B cell (primary cell): ENCODE measurements around the gene CCNYL1. TPM values are rescaled to one million over a fixed set of nuclear protein-coding genes. Genes with fewer than 3 reads are reported as not detected.

Source experiments
- ATAC-seq: fragments of 200-7000 bp; cut with Tn5 transposase; one replicate; pipeline ENCODE4 v1.10.0; 2021; ENCODE audit warnings: low read depth, mild to moderate bottlenecking, moderate number of reproducible peaks, moderate library complexity
- CTCF ChIA-PET: fragments of 350-600 bp; sonication (Branson Sonifier 250); formaldehyde crosslinking; loops from one replicate; lab custom pipeline; 2021; ENCODE audit warnings: antibody characterized with exemption, inconsistent platforms; lab: Charles Lee
- POLR2A ChIA-PET: fragments of 350-600 bp; sonication (Branson Sonifier 250); formaldehyde crosslinking; loops from one replicate; lab custom pipeline; 2021; ENCODE audit warnings: antibody characterized with exemption; lab: Charles Lee
- DNase-seq: peaks from one replicate; pipeline ENCODE4 v3.0.0; 2013
- H2AFZ ChIP-seq: 2 replicates; pipeline ENCODE4 v1.6.1; 2012; ENCODE audit warnings: mild to moderate bottlenecking, low read depth, low read length; ENCODE audit not compliant: insufficient read depth, poor library complexity, severe bottlenecking
- H3K27ac ChIP-seq, 2 donors: 1 replicate in 1 of 2; 2 replicates in 1 of 2; pipeline ENCODE4 v1.5.1; 2012 to 2013; ENCODE audit warnings: low read length in 2 of 2, mild to moderate bottlenecking in 2 of 2, moderate library complexity in 1 of 2
- H3K27me3 ChIP-seq, 4 experiments: fragments of 200-600 bp in 1 of 4; sonication (generic) in 1 of 4; replicated peaks in 1 of 4; 1 replicate in 2 of 4; 2 replicates in 2 of 4; pipeline versions ENCODE4 v1.6.1 to v1.7.0; 2013 to 2016; ENCODE audit warnings: low read length in 3 of 4, mild to moderate bottlenecking in 2 of 4, mixed read lengths in 1 of 4, moderate library complexity in 1 of 4; ENCODE audit not compliant: insufficient read depth in 4 of 4, control insufficient read depth in 3 of 4; ENCODE audit errors: control extremely low read depth in 1 of 4
- H3K36me3 ChIP-seq, 2 experiments: replicated peaks in 1 of 2; 1 replicate in 1 of 2; 2 replicates in 1 of 2; pipeline versions ENCODE4 v1.6.1 to v1.7.1; 2013; ENCODE audit warnings: low read length in 1 of 2; ENCODE audit not compliant: insufficient read depth in 2 of 2, control insufficient read depth in 1 of 2; ENCODE audit errors: control extremely low read depth in 1 of 2, extremely low read depth in 1 of 2
- H3K4me1 ChIP-seq, 2 donors: fragments of 200-600 bp in 1 of 2; sonication (generic) in 1 of 2; 1 replicate in 1 of 2; 2 replicates in 1 of 2; pipeline versions ENCODE4 v1.5.1 to v1.6.1; 2013 to 2017; ENCODE audit warnings: low read length in 2 of 2; ENCODE audit not compliant: control insufficient read depth in 2 of 2, insufficient read depth in 2 of 2
- H3K4me2 ChIP-seq: replicated peaks from 2 replicates; pipeline ENCODE3; 2012; ENCODE audit warnings: mild to moderate bottlenecking, low read depth, low read length; ENCODE audit not compliant: poor library complexity, severe bottlenecking
- H3K4me3 ChIP-seq, 5 experiments: fragments of 200-600 bp in 1 of 5; sonication (generic) in 1 of 5; 1 replicate in 3 of 5; 2 replicates in 2 of 5; pipeline versions ENCODE4 v1.5.1 to v1.7.0; 2011 to 2016; ENCODE audit warnings: low read length in 4 of 5, mild to moderate bottlenecking in 4 of 5, low read depth in 2 of 5, control low read depth in 1 of 5, moderate library complexity in 1 of 5; ENCODE audit not compliant: insufficient read depth in 1 of 5; ENCODE audit errors: control extremely low read depth in 1 of 5, extremely low read depth in 1 of 5
- H3K79me2 ChIP-seq: fragments of 200-600 bp; sonication (generic); one replicate; pipeline ENCODE4 v1.6.0; 2016; ENCODE audit warnings: low read length; ENCODE audit not compliant: control insufficient read depth, insufficient read depth
- H3K9ac ChIP-seq: fragments of 200-600 bp; sonication (generic); 2 replicates; pipeline ENCODE4 v1.6.1; 2017; ENCODE audit warnings: mild to moderate bottlenecking, low read length, moderate library complexity
- H3K9me3 ChIP-seq, 3 donors: one replicate each; pipeline versions ENCODE4 v1.6.1 to v1.7.1; 2013; ENCODE audit warnings: low read length in 2 of 3; ENCODE audit not compliant: control insufficient read depth in 2 of 3, insufficient read depth in 1 of 3; ENCODE audit errors: control extremely low read depth in 1 of 3
- H4K20me1 ChIP-seq: 2 replicates; pipeline ENCODE4 v1.6.0; 2012; ENCODE audit warnings: mild to moderate bottlenecking, low read length; ENCODE audit not compliant: insufficient read depth, control insufficient read depth, poor library complexity, severe bottlenecking
- H3K27ac Mint-ChIP-seq: one replicate; pipeline ENCODE4 v1.8.0; 2021; ENCODE audit warnings: mixed read lengths
- H3K27me3 Mint-ChIP-seq: one replicate; pipeline ENCODE4 v1.8.0; 2021; ENCODE audit warnings: mixed read lengths
- H3K4me1 Mint-ChIP-seq: one replicate; pipeline ENCODE4 v1.8.0; 2021; ENCODE audit warnings: mixed read lengths
- H3K4me3 Mint-ChIP-seq: one replicate; pipeline ENCODE4 v1.8.0; 2021; ENCODE audit warnings: mixed read lengths
- H3K9me3 Mint-ChIP-seq: one replicate; pipeline ENCODE4 v1.8.0; 2022; ENCODE audit warnings: mixed read lengths; ENCODE audit not compliant: insufficient read depth
- EZH2 ChIP-seq: IDR thresholded peaks from 2 replicates; pipeline ENCODE4 v1.6.1; 2012; ENCODE audit warnings: borderline replicate concordance, low read depth, mild to moderate bottlenecking, moderate library complexity, low read length; ENCODE audit not compliant: insufficient read depth, poor library complexity, severe bottlenecking
- WGBS: methylation state at CpG from one replicate; pipeline ENCODE4 v1.1.5; 2013; ENCODE audit warnings: missing lambda C conversion rate; ENCODE audit not compliant: insufficient coverage; 5-methylcytosine and 5-hydroxymethylcytosine counted together
- intact Hi-C: fragments of 100-400 bp; cut with micrococcal nuclease; formaldehyde crosslinking; loops from one replicate; pipeline ENCODE4 v1.10.0; 2022
- polyA plus RNA-seq: library from polyadenylated mRNA; depleted of rRNA; stranded (reverse); fragments of >200 nt; gene quantifications from 2 replicates; pipeline ENCODE4 v1.2.3, GENCODE V29; 2012
- total RNA-seq, 2 donors: library from RNA; stranded (reverse); fragments of 120-200 nt in 1 of 2; gene quantifications; 1 replicate in 1 of 2; 2 replicates in 1 of 2; pipeline versions ENCODE4 v1.2.3 to v1.2.4, GENCODE V29; 2013 to 2022
- TF ChIP-seq, protein P1 (sequence below): fragments of 200-600 bp; IDR thresholded peaks from one replicate; pipeline ENCODE4 v1.8.0; 2022; ENCODE audit warnings: antibody characterized with exemption, mild to moderate bottlenecking

The CCNYL1 gene
- total and polyA plus RNA-seq, 2 donors (not counting 1 experiment from before 2014, with no cell fraction given) = 8.6 to 14.2 TPM

DNA sequence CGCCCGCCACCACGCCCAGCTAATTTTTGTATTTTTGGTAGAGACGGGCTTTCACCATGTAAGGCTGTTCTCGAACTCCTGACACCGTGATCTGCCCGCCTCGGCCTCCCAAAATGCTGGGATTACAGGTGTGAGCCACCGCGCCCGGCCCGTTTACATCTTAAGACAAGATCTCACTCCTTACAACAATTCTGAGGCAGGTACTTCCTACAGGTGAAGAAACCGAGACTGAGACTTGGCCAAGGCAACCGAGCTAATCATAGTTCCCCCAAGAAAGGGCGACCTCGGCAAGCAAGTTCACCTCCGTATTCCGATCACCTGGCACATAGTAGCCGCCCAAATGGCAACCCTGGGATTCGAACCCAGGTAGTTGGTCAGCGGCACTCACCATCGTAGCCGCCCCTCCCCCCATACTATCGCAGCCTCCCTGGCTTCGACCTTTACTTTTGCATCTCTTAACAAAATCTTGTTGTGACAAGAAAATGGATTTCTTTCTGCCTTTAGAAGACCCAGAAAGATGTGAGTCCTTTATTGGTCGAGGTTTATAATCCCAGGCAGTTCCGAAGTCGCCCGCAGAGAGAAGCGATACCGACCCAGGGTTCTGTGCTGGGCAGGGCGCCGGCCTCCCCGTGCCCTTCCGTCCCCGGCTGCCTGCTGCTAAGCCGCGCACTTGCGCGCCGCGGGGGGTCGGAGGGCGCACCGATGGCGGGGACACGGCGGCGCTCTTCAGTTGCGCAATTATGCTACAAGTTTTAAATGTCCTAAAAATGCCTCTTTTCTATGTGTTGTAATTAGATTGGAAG, 59.4 kb downstream of the CCNYL1 start:
- Histone ChIP-seq H3K4me1 (peaks cover 32 to 44% of the 10 kb centered on the region in 2 donors), H3K4me3 (peak overlapping the region; percentile 30 to 87 (median 65)), H3K4me2 (peak overlapping the region; percentile 100), H4K20me1 (peaks cover 8% of the 10 kb centered on the region), H3K9ac (peak overlapping the region; percentile 79), H2AFZ (peak overlapping the region; percentile 75), H3K9me3 (peaks cover 0 to 9% (median 0%) of the 10 kb centered on the region in 3 donors), H3K27ac (no peak overlapping the region), H3K79me2 (no peaks in the 10 kb centered on the region), H3K36me3 (no peaks in the 10 kb centered on the region), H3K27me3 (peaks cover 0 to 15% (median 4%) of the 10 kb centered on the region in 4 experiments)
- H3K27me3 Mint-ChIP-seq = peaks cover 6% of the 10 kb centered on the region
- intact Hi-C loops = loop anchor here (1.0 to 5.0 kb wide), 6 partner anchors 24 to 496 kb away; partner anchors contain the start of genes CCNYL1, IDH1, METTL21A and PIKFYVE
- peak; percentile 58 for DNase-seq
- no peak for ATAC-seq
- POLR2A ChIA-PET = interaction anchor here (0.7 to 1.2 kb wide), 3 partner anchors 145 to 254 kb away, joined by 3 to 7 read pairs (median 6); partner anchors contain the start of genes METTL21A and PLEKHM3
- TF ChIP-seq EZH2 = no peak
- TF ChIP-seq, protein P1, sequence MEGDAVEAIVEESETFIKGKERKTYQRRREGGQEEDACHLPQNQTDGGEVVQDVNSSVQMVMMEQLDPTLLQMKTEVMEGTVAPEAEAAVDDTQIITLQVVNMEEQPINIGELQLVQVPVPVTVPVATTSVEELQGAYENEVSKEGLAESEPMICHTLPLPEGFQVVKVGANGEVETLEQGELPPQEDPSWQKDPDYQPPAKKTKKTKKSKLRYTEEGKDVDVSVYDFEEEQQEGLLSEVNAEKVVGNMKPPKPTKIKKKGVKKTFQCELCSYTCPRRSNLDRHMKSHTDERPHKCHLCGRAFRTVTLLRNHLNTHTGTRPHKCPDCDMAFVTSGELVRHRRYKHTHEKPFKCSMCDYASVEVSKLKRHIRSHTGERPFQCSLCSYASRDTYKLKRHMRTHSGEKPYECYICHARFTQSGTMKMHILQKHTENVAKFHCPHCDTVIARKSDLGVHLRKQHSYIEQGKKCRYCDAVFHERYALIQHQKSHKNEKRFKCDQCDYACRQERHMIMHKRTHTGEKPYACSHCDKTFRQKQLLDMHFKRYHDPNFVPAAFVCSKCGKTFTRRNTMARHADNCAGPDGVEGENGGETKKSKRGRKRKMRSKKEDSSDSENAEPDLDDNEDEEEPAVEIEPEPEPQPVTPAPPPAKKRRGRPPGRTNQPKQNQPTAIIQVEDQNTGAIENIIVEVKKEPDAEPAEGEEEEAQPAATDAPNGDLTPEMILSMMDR = no peak
- WGBS = 19% methylated on average over 45 of the region's 50 CpGs
- peaks cover 36% of the 10 kb centered on the region for H3K4me1 Mint-ChIP-seq
- H3K27ac Mint-ChIP-seq = peak overlapping the region; percentile 8
- H3K4me3 Mint-ChIP-seq = peak overlapping the region; percentile 89
- CTCF ChIA-PET = interaction anchor here (0.8 to 1.3 kb wide), 4 partner anchors 25 to 270 kb away, joined by 3 read pairs; no protein-coding TSS in a partner anchor
- no peaks in the 10 kb centered on the region for H3K9me3 Mint-ChIP-seq
